ENCODE results near the gene NCF4.

The NCF4 gene

DNA sequence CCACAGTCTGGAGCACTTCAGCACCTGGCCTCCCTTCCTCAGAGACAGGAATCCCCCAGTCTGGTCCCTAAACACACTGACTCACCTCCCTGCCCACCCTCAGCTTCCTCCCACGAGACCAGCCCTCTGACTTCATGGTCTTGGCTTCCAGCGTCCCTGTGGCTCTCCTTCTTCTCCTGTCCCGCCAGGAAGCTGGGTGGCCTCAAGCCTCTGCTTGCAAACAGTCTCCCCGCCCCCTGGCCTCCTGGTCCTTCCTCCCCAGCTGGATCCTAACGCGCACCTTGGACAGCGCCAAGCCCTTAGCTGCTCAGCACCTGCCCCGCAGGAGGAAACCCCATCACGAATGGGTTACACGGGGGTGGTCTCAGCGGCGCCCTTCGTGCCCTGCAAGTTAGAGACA is 4.5 kb downstream of the NCF4 start:
- DNase-seq = no peak

GRCh38 chr22:36867695-36868094 is 6.9 kb downstream of the NCF4 start:
- DNase-seq = no peak

GRCh38 chr22:36868546-36869181 is 7.9 kb downstream of the NCF4 start:
- no peak for DNase-seq

- DNase-seq = no peak
Observed at GRCh38 chr22:36870250-36870649, 9.4 kb downstream of the NCF4 start.

- no peak for DNase-seq
Observed at GRCh38 chr22:36871669-36872081, 10.9 kb downstream of the NCF4 start.

DNA sequence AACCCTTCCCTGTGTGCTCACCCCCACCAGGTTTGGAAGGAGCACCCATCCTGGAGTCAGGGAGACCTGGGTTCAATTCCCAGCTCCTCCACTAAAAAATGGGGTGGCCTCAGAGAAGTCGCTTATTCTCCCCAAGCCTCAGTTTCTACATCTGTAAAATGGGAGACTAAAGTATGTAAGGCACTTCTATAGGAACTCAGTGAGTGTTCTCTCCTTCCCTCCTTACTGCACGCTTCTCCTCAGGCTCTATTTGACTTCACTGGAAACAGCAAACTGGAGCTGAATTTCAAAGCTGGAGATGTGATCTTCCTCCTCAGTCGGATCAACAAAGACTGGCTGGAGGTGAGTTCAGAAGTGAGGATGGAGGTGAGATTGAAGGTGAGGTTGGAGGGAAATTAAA is 11.3 kb downstream of the NCF4 start:
- no peak for DNase-seq

- DNase-seq = no peak
Observed at GRCh38 chr22:36872866-36873498, 12.2 kb downstream of the NCF4 start.

DNA sequence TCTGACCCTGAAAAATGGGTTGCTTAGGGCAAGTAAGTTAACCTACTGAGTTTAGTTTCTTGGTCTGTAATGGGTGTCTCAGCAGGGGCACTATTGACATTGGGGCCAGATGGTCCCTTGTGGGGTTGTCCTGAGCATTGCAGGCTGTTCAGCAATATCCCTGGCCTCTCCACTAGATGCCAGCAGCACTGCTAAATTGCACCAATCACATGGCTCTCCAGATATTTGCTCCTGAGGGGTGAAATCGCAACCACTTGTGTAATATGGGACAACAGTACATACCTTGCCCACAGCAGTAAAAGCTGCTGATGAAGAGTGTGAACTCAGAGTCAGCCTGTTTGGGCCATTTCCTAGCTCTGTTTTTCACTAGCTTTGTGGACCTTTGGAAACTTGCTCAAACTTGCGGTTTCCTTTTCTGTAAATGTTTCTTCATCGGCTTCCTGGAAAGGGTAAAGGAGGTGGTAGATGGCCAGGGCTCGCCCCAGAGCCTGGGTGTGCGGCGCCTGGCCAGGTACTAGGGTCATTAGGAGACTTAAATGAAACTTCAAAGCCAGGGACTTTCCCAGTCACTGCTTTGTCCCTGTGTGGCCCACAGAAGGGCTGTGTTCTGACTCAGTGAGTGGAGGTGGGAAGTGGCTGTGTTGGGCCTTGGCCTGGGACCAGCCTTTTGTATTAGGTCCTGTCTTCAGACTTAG is 13.0 kb downstream of the NCF4 start:
- DNase-seq = peak; percentile 44

GRCh38 chr22:36874309-36874696 is 13.5 kb downstream of the NCF4 start:
- DNase-seq = no peak

DNA sequence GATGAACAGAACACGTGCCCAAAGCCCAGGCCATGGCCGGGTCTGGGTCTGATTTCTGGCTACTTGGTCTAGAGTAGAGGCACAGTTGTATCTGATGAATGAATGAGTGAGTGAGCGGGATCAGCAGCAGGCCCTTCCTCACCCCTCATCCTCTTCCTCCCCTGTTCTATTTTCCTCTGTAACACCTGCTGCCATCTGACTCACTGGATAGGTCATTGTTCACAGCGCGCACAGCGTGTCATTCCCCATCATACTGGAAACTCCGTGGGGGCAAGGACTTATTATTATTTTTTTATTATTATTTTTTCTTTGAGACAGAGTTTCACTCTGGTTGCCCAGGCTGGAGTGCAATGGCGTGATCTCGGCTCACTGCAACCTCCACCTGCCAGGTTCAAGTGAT is 13.9 kb downstream of the NCF4 start:
- DNase-seq = no peak

- no peak for DNase-seq
Observed at GRCh38 chr22:36875741-36876140, 14.9 kb downstream of the NCF4 start.

DNA sequence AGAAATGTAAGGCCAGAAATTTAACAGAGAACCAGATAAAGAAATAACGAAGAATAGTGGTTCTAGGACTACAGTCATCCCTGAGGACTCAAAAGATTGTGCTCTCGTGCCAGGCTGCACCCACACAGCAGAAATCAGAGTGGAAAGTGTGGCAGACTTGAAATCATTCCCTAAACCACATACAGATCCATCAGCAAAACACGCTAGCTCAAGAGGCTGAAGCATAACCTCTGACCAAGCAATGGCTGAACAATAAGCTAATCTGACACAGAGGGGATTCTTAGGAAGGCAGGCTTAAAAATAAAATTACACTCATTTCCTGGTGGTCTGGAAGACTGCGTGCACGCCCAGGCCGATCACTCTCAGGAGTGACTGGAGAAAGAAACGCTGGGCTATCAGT is 19.0 kb downstream of the NCF4 start:
- DNase-seq = no peak

- no peak for DNase-seq
Observed at GRCh38 chr22:36881504-36882245, 20.9 kb downstream of the NCF4 start.

DNA sequence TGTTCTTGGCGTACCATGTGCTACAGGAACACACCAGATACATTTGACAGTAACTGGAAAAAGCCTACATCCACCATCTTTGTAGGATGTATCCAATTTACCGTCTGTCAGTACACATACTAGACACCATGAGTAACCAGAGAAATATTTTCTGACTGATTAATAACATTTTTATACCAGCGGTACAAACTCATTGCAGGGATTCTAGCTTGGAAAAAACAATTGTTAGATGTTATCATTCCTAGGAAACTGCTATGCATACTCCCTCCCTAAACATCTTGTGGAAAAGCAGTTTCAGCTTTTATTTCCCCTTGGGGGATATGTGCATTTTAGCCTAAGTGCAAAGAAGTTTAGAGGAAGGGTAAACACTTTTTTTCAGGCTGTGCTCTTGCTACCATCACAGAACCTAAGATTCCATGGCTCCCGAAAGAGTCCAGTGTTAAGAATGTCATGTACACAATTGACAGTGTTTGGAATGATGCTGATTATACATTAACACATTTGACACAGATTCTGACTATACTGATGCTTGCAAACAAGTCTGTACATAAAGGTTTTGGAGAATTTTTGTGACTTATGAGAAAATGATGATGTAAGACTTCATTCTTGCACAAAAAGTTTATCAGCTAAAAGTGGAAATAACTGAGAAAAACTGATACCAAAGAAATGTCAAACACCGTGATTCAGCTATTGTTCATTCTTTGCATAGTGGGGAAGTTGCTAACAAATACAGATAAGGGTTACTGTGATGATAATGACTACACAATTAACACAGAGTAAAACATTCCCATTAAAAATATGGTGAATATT is 23.7 kb downstream of the NCF4 start:
- no peak for DNase-seq

DNA sequence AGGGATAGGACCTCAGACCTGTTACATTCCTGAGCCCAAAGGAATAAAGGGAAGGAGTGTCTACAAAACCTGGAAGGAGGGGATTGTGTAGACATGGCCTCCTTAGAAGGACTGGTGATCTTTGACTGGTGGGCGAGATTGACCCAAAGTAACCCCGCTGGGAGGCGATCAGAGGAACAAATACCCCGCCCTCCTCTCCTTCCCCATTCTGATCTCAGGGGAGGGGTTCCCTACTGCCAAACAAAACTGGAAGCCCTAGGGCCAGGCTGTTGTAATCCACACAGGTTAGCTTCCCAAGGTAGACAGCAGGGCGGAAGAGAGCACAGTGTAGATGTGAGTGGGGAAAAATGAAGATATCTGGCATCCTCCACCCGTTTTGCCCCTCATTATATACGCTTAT is 24.7 kb downstream of the NCF4 start:
- DNase-seq = no peak

DNA sequence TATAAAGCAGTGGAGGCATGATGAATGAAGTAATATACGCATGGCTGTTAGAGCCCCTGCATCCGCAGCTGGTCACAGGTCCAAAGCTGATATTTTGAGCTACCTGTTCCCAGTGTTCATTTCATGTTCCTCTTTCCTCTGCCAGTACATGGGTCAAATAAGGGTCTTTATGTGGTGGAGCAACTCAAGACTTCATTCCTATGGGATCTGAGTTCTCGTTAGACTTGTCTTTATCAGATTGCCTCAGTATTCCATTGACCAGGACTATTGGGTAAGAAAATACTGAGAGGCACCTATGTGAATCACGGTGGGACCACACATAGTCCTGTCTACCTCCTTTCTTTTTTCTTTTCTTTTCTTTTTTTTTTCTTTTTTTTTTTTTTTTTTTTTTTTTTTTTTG is 25.2 kb downstream of the NCF4 start:
- DNase-seq = no peak

DNA sequence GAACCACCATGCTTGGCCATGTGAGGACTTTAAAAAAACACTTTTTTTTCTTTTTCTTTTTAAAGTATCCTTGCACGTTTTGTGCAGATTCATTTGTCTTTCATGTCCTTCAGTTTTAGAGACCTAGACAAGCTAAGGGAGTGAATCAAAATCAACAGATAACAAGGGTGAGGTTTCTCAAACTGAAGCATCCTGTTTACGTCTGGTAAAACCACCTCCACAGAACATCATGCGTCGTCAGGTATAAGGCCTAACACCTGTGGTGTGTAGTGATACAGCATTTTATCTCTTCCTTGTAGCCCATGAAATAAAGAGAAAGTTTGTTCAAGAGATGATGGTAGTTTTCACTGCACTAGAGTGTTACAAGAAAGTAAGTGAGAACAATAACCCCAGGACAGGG is 26.4 kb downstream of the NCF4 start:
- DNase-seq = no peak

DNA sequence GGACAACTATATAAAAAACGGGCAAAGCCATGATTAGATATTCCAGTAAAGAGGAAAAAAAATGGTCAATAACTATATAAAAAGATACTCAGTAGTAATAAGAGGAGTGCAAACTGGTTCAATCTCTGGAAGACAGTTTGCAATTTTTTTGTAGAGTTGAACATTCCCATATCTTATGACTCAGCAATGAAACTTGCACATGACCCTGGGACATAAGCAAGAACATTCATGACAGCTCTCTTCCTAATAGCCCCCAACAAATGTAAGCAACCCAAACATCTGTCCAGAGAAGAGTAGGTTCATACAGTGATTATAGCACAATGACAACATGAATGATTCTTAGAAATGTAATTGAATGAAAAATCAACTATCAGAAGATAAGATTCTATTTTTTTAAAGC is 30.8 kb downstream of the NCF4 start:
- no peak for DNase-seq

DNA sequence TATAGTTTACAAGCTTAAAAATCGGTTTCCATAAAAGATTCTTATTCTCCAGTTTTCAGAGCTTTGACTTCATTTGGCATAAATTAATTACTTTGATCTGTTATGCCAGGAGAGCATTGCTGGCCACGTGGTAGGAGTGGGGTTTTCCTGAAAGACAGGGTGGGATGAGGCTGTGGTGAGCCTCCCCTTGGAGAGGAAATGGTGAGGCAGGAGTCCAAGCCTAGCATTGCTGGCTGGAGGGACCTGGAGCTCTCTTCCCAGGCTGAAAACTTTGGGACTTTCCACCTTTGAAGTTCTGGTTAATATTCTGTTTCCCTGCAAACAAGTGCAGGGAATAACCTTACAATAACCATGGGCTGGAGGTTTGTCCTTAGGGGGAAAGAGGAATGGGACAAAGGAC is 31.5 kb downstream of the NCF4 start:
- no peak for DNase-seq

GRCh38 chr22:36893262-36893661 is 32.5 kb downstream of the NCF4 start:
- no peak for DNase-seq

- no peak for DNase-seq
Observed at GRCh38 chr22:36894266-36894665, 33.5 kb downstream of the NCF4 start.

DNA sequence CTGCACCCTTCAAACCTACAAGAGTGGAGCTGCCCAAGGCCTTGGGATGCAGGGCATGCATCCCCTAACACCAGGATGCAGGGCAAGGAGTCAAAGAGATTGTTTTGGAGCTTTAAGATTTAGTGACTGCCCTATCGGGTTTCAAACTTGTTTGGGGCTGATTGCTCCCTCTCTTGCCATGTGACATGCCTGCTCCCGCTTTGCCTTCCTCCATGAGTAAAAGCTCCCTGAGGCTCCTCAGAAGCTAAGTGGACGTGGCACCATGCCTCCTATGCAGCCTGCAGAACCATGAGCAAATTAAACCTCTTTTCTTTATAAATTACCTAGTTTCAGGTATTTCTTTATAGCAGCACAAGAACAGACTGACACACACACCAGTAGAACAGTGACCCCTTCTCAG is 36.8 kb downstream of the NCF4 start:
- DNase-seq = no peak

DNA sequence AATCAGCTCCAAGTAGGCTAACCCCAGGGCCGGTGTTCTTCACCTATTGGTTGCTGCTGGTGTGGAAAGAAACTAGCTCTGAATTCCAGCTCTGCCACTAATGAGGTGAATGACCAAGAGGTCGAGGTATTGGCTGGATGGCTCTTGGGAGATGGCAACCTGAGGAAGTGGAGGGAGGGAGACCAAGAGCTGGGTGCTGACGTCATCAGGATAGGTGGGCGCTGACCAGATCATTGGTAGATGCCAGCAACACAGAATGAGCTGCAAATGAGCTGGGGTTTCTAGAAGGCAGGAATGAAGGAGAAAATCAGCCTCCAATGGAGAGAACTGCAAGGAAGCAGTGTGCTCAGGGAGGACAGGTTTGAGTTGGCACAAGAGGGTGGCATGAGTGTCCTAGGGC is 37.9 kb downstream of the NCF4 start:
- no peak for DNase-seq
